Heart right ventricle (tissue), 16 donors: ENCODE data around the gene GPR18. TPM values are rescaled to one million over a fixed set of nuclear protein-coding genes. Genes with fewer than 3 reads are reported as not detected.

Experiments used
- ATAC-seq, 8 donors: fragments of 200-7000 bp; cut with Tn5 transposase; one replicate each; pipeline ENCODE4 v1.9.1; 2020; ENCODE audit warnings: mild to moderate bottlenecking in 8 of 8, moderate library complexity in 8 of 8, moderate number of reproducible peaks in 1 of 8
- DNase-seq, 2 donors: peaks; one replicate each; pipeline ENCODE4 v3.0.0-alpha.2; 2020
- H3K27ac ChIP-seq, 10 donors: fragments of 200-600 bp; sonication (generic) in 2 of 10; one replicate each; pipeline versions ENCODE4 v1.5.0 to v1.8.0; 2020 to 2022; ENCODE audit warnings: mild to moderate bottlenecking in 3 of 10
- H3K27me3 ChIP-seq, 7 donors: fragments of 200-600 bp; one replicate each; pipeline ENCODE4 v1.8.0; 2021 to 2022; ENCODE audit warnings: mild to moderate bottlenecking in 2 of 7
- H3K36me3 ChIP-seq, 9 donors: fragments of 200-600 bp; sonication (generic) in 1 of 9; one replicate each; pipeline versions ENCODE4 v1.5.0 to v1.8.0; 2020 to 2022; ENCODE audit warnings: mild to moderate bottlenecking in 2 of 9
- H3K4me1 ChIP-seq, 9 donors: fragments of 200-600 bp; sonication (generic) in 1 of 9; one replicate each; pipeline versions ENCODE4 v1.5.0 to v1.8.0; 2020 to 2022; ENCODE audit warnings: mild to moderate bottlenecking in 4 of 9
- H3K4me3 ChIP-seq, 10 donors: fragments of 200-600 bp; sonication (generic) in 2 of 10; one replicate each; pipeline versions ENCODE4 v1.5.0 to v1.8.0; 2020 to 2022; ENCODE audit warnings: mild to moderate bottlenecking in 7 of 10, moderate library complexity in 2 of 10
- H3K9me3 ChIP-seq, 11 donors: fragments of 200-600 bp in 10 of 11; sonication (generic) in 2 of 11; one replicate each; pipeline versions ENCODE4 v1.5.0 to v1.8.0; 2013 to 2022; ENCODE audit warnings: mild to moderate bottlenecking in 2 of 11, control low read depth in 1 of 11, moderate library complexity in 1 of 11
- CTCF ChIP-seq, 9 donors: fragments of 200-600 bp; sonication (generic) in 2 of 9; IDR thresholded peaks; one replicate each; pipeline versions ENCODE4 v1.5.0 to v1.8.0; 2021 to 2022; ENCODE audit warnings: antibody characterized with exemption in 9 of 9, mild to moderate bottlenecking in 5 of 9, moderate library complexity in 1 of 9
- WGBS, 2 donors: extraction: QIAGEN DNeasy Blood & Tissue Kit; methylation state at CpG; one replicate each; pipeline ENCODE4 v1.1.7; 2013; ENCODE audit warnings: inconsistent platforms in 1 of 2; 5-methylcytosine and 5-hydroxymethylcytosine counted together
- intact Hi-C, 10 donors: fragments of 100-400 bp; cut with DNase I; formaldehyde crosslinking; loops; one replicate each; pipeline versions ENCODE4 v1.11.1 to v1.14.2; 2022
- polyA plus RNA-seq, 2 donors: library from polyadenylated mRNA; stranded (reverse); fragments of 200-250 nt; gene quantifications; one replicate each; pipeline ENCODE4 v1.2.3, GENCODE V29; 2013
- total RNA-seq, 10 donors: library from RNA; stranded (reverse); fragmentation: NEBNext Ultra II Directional in 3 of 10; extraction: Animal tissue kit (Norgen Biotek cat#: 25700) in 3 of 10; gene quantifications; one replicate each; pipeline versions ENCODE4 v1.2.1 to v1.2.4, GENCODE V29; 2021 to 2023
- donor health status: Arrhythmogenic right ventricular cardiomyopathy.
- donor health status: ischemic (EF 13 %, LVEDD 7.1; RV severe dilation, severe dysfunction).
- donor health status: healthy with polysubstance abuse.
- donor health status: DM: no; HTN: yes; CAD: no.
- donor health status: DM: no; HTN: no; CAD: no.
- donor health status: ischemic (EF 25% LVEDD 6.9; RV normal size, moderate dysfunction).
- donor health status: ischemic (EF 25% LVEDD 5.7; RV mildly dilated, moderate dysfunction).
- donor health status: healthy.
- donor health status: DM: yes; HTN: yes; CAD: no.
- donor health status: Ischemic cardiomyopathy.
- donor health status: ischemic (EF 35%, LVEDD 5.7; RV mildly dilated, moderate dysfunction).
- donor health status: nonischemic (EF 11% LVEDD 7.7; RV severe dilation, severe dysfunction).
- donor health status: DM: yes; HTN: yes; CAD: no.
- donor health status: PGD.
- donor health status: ischemic (EF 29% LVEDD 5.4; RV normal size, mild dysfunction).
- donor health status: nonischemic (EF 23%, LVEDD 6.1; RV moderate dilation, normal function).

Gene GPR18
- total and polyA plus RNA-seq, 12 donors, result 0.95 TPM; not detected in 11

- Histone ChIP-seq H3K4me1 (peaks cover 0 to 70% (median 5%) of the 10 kb centered on the region in 9 donors), H3K27ac (no peak overlapping the region)
Measured at GRCh38 chr13:99276706-99277105, 18.5 kb upstream of the GPR18 start.

GRCh38 chr13:99275093-99275469, 16.9 kb upstream of the GPR18 start:
- intact Hi-C loops, result loop anchor here in 1 of 10 donors (10.0 kb wide), 1 partner anchor 160 kb away; no protein-coding TSS in a partner anchor
- Histone ChIP-seq H3K4me3 (no peak overlapping the region), H3K36me3 (peaks cover 0 to 19% (median 0%) of the 10 kb centered on the region in 9 donors), H3K27ac (peak overlapping the region in 1 of 10 donors; percentile 32), H3K4me1 (peaks cover 0 to 68% (median 0%) of the 10 kb centered on the region in 9 donors), H3K27me3 (no peaks in the 10 kb centered on the region), H3K9me3 (peaks cover 0 to 11% (median 2%) of the 10 kb centered on the region in 11 donors)
- TF ChIP-seq CTCF (IDR thresholded peaks at IDR 0.05), result no peak
- ATAC-seq (peak in 5 of 8 donors; percentile 35 to 63 (median 49)), DNase-seq (no peak)
- WGBS, 2 donors, result 3 to 13% methylated on average over 1 of the region's 1 CpG

More at GRCh38 chr13:99276706-99277105, 18.5 kb upstream of the GPR18 start:
- peaks cover 0 to 25% (median 0%) of the 10 kb centered on the region in 9 donors for H3K36me3 ChIP-seq
- no peaks in the 10 kb centered on the region for H3K27me3 ChIP-seq
- intact Hi-C loops, result loop anchor here in 1 of 10 donors (10.0 kb wide), 1 partner anchor 158 kb away; no protein-coding TSS in a partner anchor
- 91 to 95% methylated on average over 2 of the region's 2 CpGs for WGBS, 2 donors
- no peak for TF ChIP-seq CTCF (IDR thresholded peaks at IDR 0.05)
- ATAC-seq (no peak), DNase-seq (no peak)
- no peak overlapping the region for H3K4me3 ChIP-seq
- peaks cover 0 to 11% (median 2%) of the 10 kb centered on the region in 11 donors for H3K9me3 ChIP-seq

GRCh38 chr13:99273128-99273527, 14.9 kb upstream of the GPR18 start:
- peaks cover 0 to 12% (median 0%) of the 10 kb centered on the region in 9 donors for H3K36me3 ChIP-seq
- peak overlapping the region in 1 of 10 donors; percentile 86 for H3K27ac ChIP-seq
- H3K4me3 ChIP-seq, result no peak overlapping the region
- no peak for DNase-seq
- H3K9me3 ChIP-seq, result peaks cover 0 to 11% (median 2%) of the 10 kb centered on the region in 11 donors
- peak in 4 of 8 donors; percentile 47 to 79 (median 62) for ATAC-seq
- intact Hi-C loops, result loop anchor here in 3 of 10 donors (5.0 to 10.0 kb wide), 2 partner anchors 162 to 164 kb away; no protein-coding TSS in a partner anchor
- H3K27me3 ChIP-seq, result no peaks in the 10 kb centered on the region
- no peak for TF ChIP-seq CTCF (IDR thresholded peaks at IDR 0.05)
- WGBS, 2 donors, result 80 to 84% methylated on average over 2 of the region's 2 CpGs
- H3K4me1 ChIP-seq, result peaks cover 0 to 59% (median 0%) of the 10 kb centered on the region in 9 donors

- H3K4me1 ChIP-seq, result peaks cover 0 to 52% (median 0%) of the 10 kb centered on the region in 9 donors
- no peak for TF ChIP-seq CTCF (IDR thresholded peaks at IDR 0.05)
- H3K4me3 ChIP-seq, result no peak overlapping the region
- no peak for ATAC-seq
- DNase-seq, result no peak
- H3K27me3 ChIP-seq, result no peaks in the 10 kb centered on the region
- H3K36me3 ChIP-seq, result peaks cover 0 to 18% (median 0%) of the 10 kb centered on the region in 9 donors
- intact Hi-C loops, result loop anchor here in 3 of 10 donors (5.0 to 10.0 kb wide), 2 partner anchors 162 to 165 kb away; no protein-coding TSS in a partner anchor
- H3K9me3 ChIP-seq, result peaks cover 0 to 11% (median 2%) of the 10 kb centered on the region in 11 donors
- 96 to 99% methylated on average over 2 of the region's 2 CpGs for WGBS, 2 donors
- peak overlapping the region in 2 of 10 donors; percentile 29 to 86 for H3K27ac ChIP-seq
Measured at GRCh38 chr13:99272481-99272880, 14.3 kb upstream of the GPR18 start.
